ENCODE data around the gene CUBN.

DNA sequence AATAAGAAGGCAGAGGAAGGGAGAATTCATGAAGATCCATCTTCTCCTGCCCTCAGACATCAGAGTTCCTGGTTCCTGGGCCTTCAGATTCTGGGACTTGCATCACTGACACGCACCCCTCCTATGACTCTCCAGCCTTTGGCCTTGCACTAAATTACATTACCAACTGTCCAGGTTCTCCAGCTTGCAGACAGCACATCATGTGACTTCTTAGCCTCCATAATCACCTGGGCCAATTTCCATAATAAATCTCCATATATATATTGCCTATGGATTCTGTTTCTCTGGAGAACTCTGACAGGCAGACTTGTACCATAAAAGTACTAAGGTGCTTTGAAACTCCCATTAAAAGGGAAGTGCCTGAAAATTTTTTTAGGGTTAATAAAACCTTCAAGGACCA is 335.6 kb downstream of the CUBN start:
- TF ChIP-seq CEBPB (IDR thresholded peaks at IDR 0.05; ENCODE audit: borderline replicate concordance, low read depth, low read length) (no peak), ZNF33A (CRISPR knock-in tag; IDR thresholded peaks at IDR 0.05; ENCODE audit: borderline replicate concordance) (no peak), POLR2A (IDR thresholded peaks at IDR 0.05; ENCODE audit: insufficient read depth in 1 of 2, low read depth in 2 of 2, low read length in 2 of 2) (no peak)
- TF ChIP-seq, protein P1, sequence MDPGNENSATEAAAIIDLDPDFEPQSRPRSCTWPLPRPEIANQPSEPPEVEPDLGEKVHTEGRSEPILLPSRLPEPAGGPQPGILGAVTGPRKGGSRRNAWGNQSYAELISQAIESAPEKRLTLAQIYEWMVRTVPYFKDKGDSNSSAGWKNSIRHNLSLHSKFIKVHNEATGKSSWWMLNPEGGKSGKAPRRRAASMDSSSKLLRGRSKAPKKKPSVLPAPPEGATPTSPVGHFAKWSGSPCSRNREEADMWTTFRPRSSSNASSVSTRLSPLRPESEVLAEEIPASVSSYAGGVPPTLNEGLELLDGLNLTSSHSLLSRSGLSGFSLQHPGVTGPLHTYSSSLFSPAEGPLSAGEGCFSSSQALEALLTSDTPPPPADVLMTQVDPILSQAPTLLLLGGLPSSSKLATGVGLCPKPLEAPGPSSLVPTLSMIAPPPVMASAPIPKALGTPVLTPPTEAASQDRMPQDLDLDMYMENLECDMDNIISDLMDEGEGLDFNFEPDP (CRISPR knock-in tag; conservative IDR thresholded peaks at IDR 0.05) = no peak
- TF ChIP-seq, protein P2, sequence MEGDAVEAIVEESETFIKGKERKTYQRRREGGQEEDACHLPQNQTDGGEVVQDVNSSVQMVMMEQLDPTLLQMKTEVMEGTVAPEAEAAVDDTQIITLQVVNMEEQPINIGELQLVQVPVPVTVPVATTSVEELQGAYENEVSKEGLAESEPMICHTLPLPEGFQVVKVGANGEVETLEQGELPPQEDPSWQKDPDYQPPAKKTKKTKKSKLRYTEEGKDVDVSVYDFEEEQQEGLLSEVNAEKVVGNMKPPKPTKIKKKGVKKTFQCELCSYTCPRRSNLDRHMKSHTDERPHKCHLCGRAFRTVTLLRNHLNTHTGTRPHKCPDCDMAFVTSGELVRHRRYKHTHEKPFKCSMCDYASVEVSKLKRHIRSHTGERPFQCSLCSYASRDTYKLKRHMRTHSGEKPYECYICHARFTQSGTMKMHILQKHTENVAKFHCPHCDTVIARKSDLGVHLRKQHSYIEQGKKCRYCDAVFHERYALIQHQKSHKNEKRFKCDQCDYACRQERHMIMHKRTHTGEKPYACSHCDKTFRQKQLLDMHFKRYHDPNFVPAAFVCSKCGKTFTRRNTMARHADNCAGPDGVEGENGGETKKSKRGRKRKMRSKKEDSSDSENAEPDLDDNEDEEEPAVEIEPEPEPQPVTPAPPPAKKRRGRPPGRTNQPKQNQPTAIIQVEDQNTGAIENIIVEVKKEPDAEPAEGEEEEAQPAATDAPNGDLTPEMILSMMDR (CRISPR knock-in tag; IDR thresholded peaks at IDR 0.05) = no peak
